H9 (cell line): ENCODE results near the gene SAMMSON. TPM values are rescaled to one million over a fixed set of nuclear protein-coding genes. Genes with fewer than 3 reads are reported as not detected.

Experiments used
- DNase-seq: peaks from one replicate; pipeline ENCODE4 v3.0.0-alpha.2; 2017
- H2AFZ ChIP-seq: one replicate; pipeline ENCODE4 v1.6.1; 2013; ENCODE audit warnings: mild to moderate bottlenecking, low read length, control low read depth, moderate library complexity
- H2AK5ac ChIP-seq: 2 replicates; pipeline ENCODE4 v1.6.1; 2013; ENCODE audit warnings: low read length, control low read depth, mixed read lengths; ENCODE audit not compliant: insufficient read length
- H2BK120ac ChIP-seq: one replicate; pipeline ENCODE4 v1.6.1; 2013; ENCODE audit warnings: low read depth, mild to moderate bottlenecking, low read length, control low read depth, inconsistent platforms; ENCODE audit not compliant: poor library complexity, severe bottlenecking
- H2BK12ac ChIP-seq: 2 replicates; pipeline ENCODE4 v1.6.1; 2013; ENCODE audit warnings: low read length, control low read depth, mixed read lengths, low read depth; ENCODE audit not compliant: insufficient read length
- H2BK15ac ChIP-seq: 2 replicates; pipeline ENCODE4 v1.6.1; 2013; ENCODE audit warnings: low read depth, low read length, control low read depth
- H2BK20ac ChIP-seq: one replicate; pipeline ENCODE4 v1.6.1; 2013; ENCODE audit warnings: low read depth, mild to moderate bottlenecking, low read length, control low read depth, inconsistent platforms; ENCODE audit not compliant: poor library complexity, severe bottlenecking
- H2BK5ac ChIP-seq: 2 replicates; pipeline ENCODE4 v1.6.1; 2013; ENCODE audit warnings: low read length, control low read depth, mixed read lengths; ENCODE audit not compliant: insufficient read length
- H3K14ac ChIP-seq: 2 replicates; pipeline ENCODE4 v1.6.1; 2013; ENCODE audit warnings: low read length, control low read depth; ENCODE audit not compliant: insufficient read depth
- H3K18ac ChIP-seq: 2 replicates; pipeline ENCODE4 v1.6.1; 2013; ENCODE audit warnings: low read depth, mild to moderate bottlenecking, mixed read lengths, low read length, control low read depth; ENCODE audit not compliant: insufficient read length
- H3K23ac ChIP-seq: 2 replicates; pipeline ENCODE4 v1.6.1; 2013; ENCODE audit warnings: low read length, control low read depth, mixed read lengths, low read depth; ENCODE audit not compliant: insufficient read length
- H3K23me2 ChIP-seq: 2 replicates; pipeline ENCODE4 v1.6.1; 2013; ENCODE audit warnings: low read depth, mild to moderate bottlenecking, mixed read lengths, low read length, control low read depth; ENCODE audit not compliant: insufficient read length, poor library complexity, severe bottlenecking
- H3K27ac ChIP-seq: 2 replicates; pipeline ENCODE4 v1.5.1; 2013; ENCODE audit warnings: low read length, control low read depth, mixed read lengths, low read depth; ENCODE audit not compliant: insufficient read length
- H3K27me3 ChIP-seq: 2 replicates; pipeline ENCODE4 v1.6.1; 2013; ENCODE audit warnings: low read length, control low read depth, inconsistent platforms; ENCODE audit not compliant: insufficient read depth
- H3K4ac ChIP-seq: 2 replicates; pipeline ENCODE4 v1.6.1; 2013; ENCODE audit warnings: low read depth, mild to moderate bottlenecking, control low read depth, inconsistent platforms, low read length, moderate library complexity
- H3K4me1 ChIP-seq: 2 replicates; pipeline ENCODE4 v1.6.1; 2013; ENCODE audit warnings: low read length, control low read depth, inconsistent platforms; ENCODE audit not compliant: insufficient read depth
- H3K4me2 ChIP-seq: 2 replicates; pipeline ENCODE4 v1.6.1; 2013; ENCODE audit warnings: low read length, control low read depth, mixed read lengths; ENCODE audit not compliant: insufficient read length, insufficient read depth
- H3K56ac ChIP-seq: 2 replicates; pipeline ENCODE4 v1.6.1; 2013; ENCODE audit warnings: low read depth, mild to moderate bottlenecking, mixed read lengths, low read length, control low read depth; ENCODE audit not compliant: insufficient read length
- H3K79me1 ChIP-seq: 2 replicates; pipeline ENCODE4 v1.6.1; 2013; ENCODE audit warnings: low read depth, mild to moderate bottlenecking, moderate library complexity, low read length, control low read depth, inconsistent platforms; ENCODE audit not compliant: insufficient read depth, poor library complexity, severe bottlenecking
- H3K79me2 ChIP-seq: 2 replicates; pipeline ENCODE4 v1.6.1; 2013; ENCODE audit warnings: low read length, control low read depth, inconsistent platforms; ENCODE audit not compliant: insufficient read depth
- H3K9ac ChIP-seq: 2 replicates; pipeline ENCODE4 v1.6.1; 2013; ENCODE audit warnings: low read length, control low read depth, mixed read lengths; ENCODE audit not compliant: insufficient read length; ENCODE audit errors: extremely low read depth
- H3K9me3 ChIP-seq: one replicate; pipeline ENCODE4 v1.6.1; 2013; ENCODE audit warnings: low read depth, low read length, inconsistent platforms; ENCODE audit not compliant: control insufficient read depth
- H3T11ph ChIP-seq: one replicate; pipeline ENCODE4 v1.6.1; 2013; ENCODE audit warnings: mild to moderate bottlenecking, low read length, control low read depth, inconsistent platforms
- H4K20me1 ChIP-seq: one replicate; pipeline ENCODE4 v1.6.1; 2013; ENCODE audit not compliant: control insufficient read depth, insufficient read length, insufficient read depth
- H4K5ac ChIP-seq: 2 replicates; pipeline ENCODE4 v1.6.1; 2013; ENCODE audit warnings: low read depth, mild to moderate bottlenecking, mixed read lengths, low read length, control low read depth; ENCODE audit not compliant: insufficient read length
- H4K8ac ChIP-seq: replicated peaks from 2 replicates; pipeline ENCODE4 v1.6.1; 2013; ENCODE audit warnings: low read length, control low read depth, mixed read lengths, low read depth; ENCODE audit not compliant: insufficient read length
- H4K91ac ChIP-seq: 2 replicates; pipeline ENCODE4 v1.6.1; 2013; ENCODE audit warnings: low read depth, mild to moderate bottlenecking, moderate library complexity, mixed read lengths, low read length, control low read depth; ENCODE audit not compliant: insufficient read length
- H3K27ac Mint-ChIP-seq, 3 experiments: 2 replicates in 2 of 3; 3 replicates in 1 of 3; pipeline ENCODE4 v1.8.0; 2020 to 2021; ENCODE audit warnings: mixed read lengths in 3 of 3, mild to moderate bottlenecking in 1 of 3, moderate library complexity in 1 of 3
- H3K27me3 Mint-ChIP-seq: 2 replicates; pipeline ENCODE4 v1.8.0; 2021; ENCODE audit warnings: low read depth, mild to moderate bottlenecking, moderate library complexity, mixed read lengths
- H3K36me3 Mint-ChIP-seq, 3 experiments: 2 replicates in 2 of 3; 3 replicates in 1 of 3; pipeline ENCODE4 v1.8.0; 2020 to 2021; ENCODE audit warnings: low read depth in 3 of 3, mixed read lengths in 3 of 3; ENCODE audit not compliant: insufficient read depth in 1 of 3
- H3K4me1 Mint-ChIP-seq, 2 experiments: 2 replicates each; pipeline ENCODE4 v1.8.0; 2020; ENCODE audit warnings: mixed read lengths in 2 of 2
- H3K4me3 Mint-ChIP-seq, 2 experiments: 2 replicates in 1 of 2; 3 replicates in 1 of 2; pipeline ENCODE4 v1.8.0; 2020 to 2021; ENCODE audit warnings: mild to moderate bottlenecking in 2 of 2, mixed read lengths in 2 of 2, moderate library complexity in 1 of 2
- H3K9me3 Mint-ChIP-seq, 2 experiments: 2 replicates in 1 of 2; 3 replicates in 1 of 2; pipeline ENCODE4 v1.8.0; 2020; ENCODE audit warnings: mild to moderate bottlenecking in 2 of 2, mixed read lengths in 2 of 2, moderate library complexity in 1 of 2
- WGBS: extraction: QIAGEN DNeasy Blood & Tissue Kit; methylation state at CpG from one replicate; pipeline ENCODE4 v1.1.7; 2013; ENCODE audit warnings: missing lambda C conversion rate, low lambda C conversion rate, mixed read lengths; ENCODE audit not compliant: insufficient read length; ENCODE audit errors: extremely low coverage; 5-methylcytosine and 5-hydroxymethylcytosine counted together
- total RNA-seq: library from RNA; stranded (reverse); gene quantifications from 2 replicates; pipeline ENCODE4 v1.2.1, GENCODE V29; 2021
- TF ChIP-seq, protein P1 (sequence below): fragments of 200-600 bp; sonication (generic); conservative IDR thresholded peaks from 3 replicates; pipeline ENCODE4 v1.8.0; 2021; ENCODE audit warnings: antibody characterized with exemption, mild to moderate bottlenecking

Gene SAMMSON
- total RNA-seq, 1 experiment from 2014 or later: not detected

DNA sequence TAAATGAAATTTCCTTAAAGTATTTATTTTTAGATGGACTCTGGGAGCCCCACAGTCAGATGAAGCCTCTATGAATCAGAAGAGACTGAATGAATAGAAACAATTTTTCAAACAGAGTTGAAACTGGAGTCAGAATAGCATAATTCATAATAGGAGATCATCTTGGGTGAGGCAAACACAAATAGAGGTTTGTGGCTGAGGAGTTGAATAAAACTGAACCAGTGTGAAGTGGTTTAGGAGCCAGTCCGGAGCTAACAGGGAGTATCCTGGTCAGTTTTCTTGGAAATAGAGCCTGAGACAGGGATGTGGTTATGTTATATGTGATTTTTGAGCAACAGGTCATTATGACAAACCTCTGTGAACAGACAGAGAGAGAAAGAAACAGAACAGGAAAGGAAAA lies 39.2 kb downstream of the SAMMSON start:
- Histone ChIP-seq H2BK5ac (no peak overlapping the region), H3K23me2 (no peaks in the 10 kb centered on the region), H3K9me3 (no peaks in the 10 kb centered on the region), H2BK15ac (no peak overlapping the region), H4K91ac (no peak overlapping the region), H3K79me2 (no peaks in the 10 kb centered on the region), H4K5ac (no peak overlapping the region), H2BK120ac (no peak overlapping the region), H3K9ac (no peak overlapping the region), H3K4me2 (no peak overlapping the region), H2BK12ac (no peak overlapping the region), H4K20me1 (no peaks in the 10 kb centered on the region), H3K27ac (no peak overlapping the region), H2AK5ac (no peak overlapping the region), H3K56ac (no peak overlapping the region), H3T11ph (no peak overlapping the region), H4K8ac (no peak overlapping the region), H3K27me3 (no peaks in the 10 kb centered on the region), H3K4ac (no peak overlapping the region), H3K79me1 (no peaks in the 10 kb centered on the region), H3K18ac (no peak overlapping the region), H3K14ac (no peak overlapping the region), H2AFZ (no peak overlapping the region), H3K23ac (no peak overlapping the region), H3K4me1 (no peaks in the 10 kb centered on the region), H2BK20ac (no peak overlapping the region)
- peaks cover 0 to 3% of the 10 kb centered on the region in 2 experiments; a peak in 1 of 5 replicates for H3K9me3 Mint-ChIP-seq
- TF ChIP-seq, protein P1, sequence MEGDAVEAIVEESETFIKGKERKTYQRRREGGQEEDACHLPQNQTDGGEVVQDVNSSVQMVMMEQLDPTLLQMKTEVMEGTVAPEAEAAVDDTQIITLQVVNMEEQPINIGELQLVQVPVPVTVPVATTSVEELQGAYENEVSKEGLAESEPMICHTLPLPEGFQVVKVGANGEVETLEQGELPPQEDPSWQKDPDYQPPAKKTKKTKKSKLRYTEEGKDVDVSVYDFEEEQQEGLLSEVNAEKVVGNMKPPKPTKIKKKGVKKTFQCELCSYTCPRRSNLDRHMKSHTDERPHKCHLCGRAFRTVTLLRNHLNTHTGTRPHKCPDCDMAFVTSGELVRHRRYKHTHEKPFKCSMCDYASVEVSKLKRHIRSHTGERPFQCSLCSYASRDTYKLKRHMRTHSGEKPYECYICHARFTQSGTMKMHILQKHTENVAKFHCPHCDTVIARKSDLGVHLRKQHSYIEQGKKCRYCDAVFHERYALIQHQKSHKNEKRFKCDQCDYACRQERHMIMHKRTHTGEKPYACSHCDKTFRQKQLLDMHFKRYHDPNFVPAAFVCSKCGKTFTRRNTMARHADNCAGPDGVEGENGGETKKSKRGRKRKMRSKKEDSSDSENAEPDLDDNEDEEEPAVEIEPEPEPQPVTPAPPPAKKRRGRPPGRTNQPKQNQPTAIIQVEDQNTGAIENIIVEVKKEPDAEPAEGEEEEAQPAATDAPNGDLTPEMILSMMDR: no peak
- no peak for DNase-seq
- H3K27me3 Mint-ChIP-seq: no peaks in the 10 kb centered on the region; the same call in 1 of the 2 replicates
- peaks cover 7 to 8% of the 10 kb centered on the region in 2 experiments; a peak in 3 of 4 replicates for H3K4me1 Mint-ChIP-seq
- 0 out of 7 replicates have a peak, but pooled peaks cover 0 to 4% (median 0%) of the 10 kb centered on the region in 3 experiments for H3K36me3 Mint-ChIP-seq
- H3K27ac Mint-ChIP-seq: no peak overlapping the region
- no CpG with 5 or more reads among the region's 1 CpG for WGBS
- H3K4me3 Mint-ChIP-seq: no peak overlapping the region
